A549 (cell line): Measurements from ENCODE around the gene WFDC5. TPM values are rescaled to one million over a fixed set of nuclear protein-coding genes. Genes with fewer than 3 reads are reported as not detected.

Experiments
- ATAC-seq, 2 experiments: fragments of 200-7000 bp in 1 of 2; fragments of >200 bp in 1 of 2; cut with Nextera tagmentation in 1 of 2; cut with Tn5 transposase in 1 of 2; 3 replicates each; pipeline versions ENCODE4 v1.8.0 to v1.9.1; 2018 to 2020; ENCODE audit warnings: mild to moderate bottlenecking in 1 of 2, moderate library complexity in 1 of 2
- CTCF ChIA-PET: fragments of 300-600 bp; sonication (Branson Sonifier 250); formaldehyde crosslinking; extraction: SDS; loops from one replicate; lab custom pipeline; 2021; ENCODE audit warnings: antibody characterized with exemption, inconsistent platforms; lab: Yijun Ruan, JAX
- POLR2A ChIA-PET: fragments of 350-600 bp; formaldehyde crosslinking; extraction: SDS; loops from one replicate; lab custom pipeline; 2021; ENCODE audit warnings: antibody characterized with exemption, inconsistent platforms; lab: Yijun Ruan, JAX
- DNase-seq, 2 experiments: peaks; one replicate each; pipeline versions ENCODE4 v3.0.0 to v3.0.0-alpha.2; 2011 to 2016; ENCODE audit warnings: low read depth in 1 of 2, low spot score in 1 of 2
- FAIRE-seq: peaks from 2 replicates; lab custom pipeline; 2011; peaks lifted over from hg19 to GRCh38; lab: Jason Lieb, UNC
- H3K27ac ChIP-seq, 2 experiments: fragments of >200 bp; sonication (Bioruptor Twin); formaldehyde crosslinking; 3 replicates each; pipeline ENCODE4 v1.5.1; 2016 to 2017
- H3K4me1 ChIP-seq: fragments of >200 bp; sonication (Bioruptor Twin); formaldehyde crosslinking; 3 replicates; pipeline ENCODE4 v1.6.1; 2016
- H3K4me2 ChIP-seq: fragments of >200 bp; sonication (Bioruptor Twin); formaldehyde crosslinking; 3 replicates; pipeline ENCODE4 v1.6.1; 2016
- H3K4me3 ChIP-seq: fragments of >200 bp; sonication (Bioruptor Twin); formaldehyde crosslinking; 3 replicates; pipeline ENCODE4 v1.5.1; 2016
- H3K9me3 ChIP-seq: fragments of >200 bp; sonication (Bioruptor Twin); formaldehyde crosslinking; 3 replicates; pipeline ENCODE4 v1.6.1; 2016
- BCL3 ChIP-seq: fragments of >200 bp; sonication (Bioruptor Twin); formaldehyde crosslinking; IDR thresholded peaks from 3 replicates; pipeline ENCODE4 v1.6.1; 2016
- CBX2 ChIP-seq: fragments of 200-600 bp; sonication (generic); IDR thresholded peaks from 2 replicates; pipeline ENCODE4 v1.6.1; 2016; ENCODE audit warnings: low read depth, mild to moderate bottlenecking, borderline replicate concordance
- CBX8 ChIP-seq: fragments of 200-600 bp; sonication (generic); IDR thresholded peaks from 2 replicates; pipeline ENCODE4 v1.6.1; 2016
- CHD2 ChIP-seq: fragments of 150-350 bp; IDR thresholded peaks from 2 replicates; pipeline ENCODE4 v1.6.1; 2014; ENCODE audit warnings: low read length; ENCODE audit not compliant: partially characterized antibody
- CHD4 ChIP-seq: fragments of 200-600 bp; sonication (generic); IDR thresholded peaks from 2 replicates; pipeline ENCODE4 v1.6.1; 2016; ENCODE audit warnings: antibody characterized with exemption, mild to moderate bottlenecking, borderline replicate concordance
- ELK1 ChIP-seq: fragments of 150-350 bp; IDR thresholded peaks from 2 replicates; pipeline ENCODE4 v1.6.1; 2014; ENCODE audit warnings: low read depth, mild to moderate bottlenecking, low read length
- EP300 ChIP-seq, 2 experiments: fragments of >200 bp; sonication (Bioruptor Twin); formaldehyde crosslinking; IDR thresholded peaks; 2 replicates in 1 of 2; 3 replicates in 1 of 2; pipeline ENCODE4 v1.6.1; 2016 to 2017
- ESRRA ChIP-seq: fragments of 150-350 bp; IDR thresholded peaks from 2 replicates; pipeline ENCODE4 v1.6.1; 2014; ENCODE audit warnings: mild to moderate bottlenecking, low read length, borderline replicate concordance
- FOSL2 ChIP-seq, 2 experiments: fragments of 450-650 bp in 1 of 2; fragments of >200 bp in 1 of 2; sonication (Bioruptor Twin) in 1 of 2; formaldehyde crosslinking; IDR thresholded peaks; 2 replicates each; pipeline versions ENCODE4 v1.5.0 to v1.6.1; 2016 to 2020; ENCODE audit warnings: mild to moderate bottlenecking in 1 of 2, moderate library complexity in 1 of 2
- HES2 ChIP-seq: fragments of >200 bp; sonication (Bioruptor Twin); formaldehyde crosslinking; IDR thresholded peaks from 2 replicates; pipeline ENCODE4 v1.6.1; 2016
- HOXB13 ChIP-seq: fragments of 250-450 bp; sonication (Bioruptor Pico); IDR thresholded peaks from 2 replicates; pipeline ENCODE4 v1.5.0; 2020; ENCODE audit warnings: low read depth, mild to moderate bottlenecking, moderate library complexity
- HOXB5 ChIP-seq: fragments of 250-450 bp; sonication (Bioruptor Pico); IDR thresholded peaks from 2 replicates; pipeline ENCODE4 v1.5.0; 2020; ENCODE audit warnings: mild to moderate bottlenecking, moderate library complexity
- JUN ChIP-seq, 2 experiments: fragments of >200 bp; sonication (Bioruptor Twin); formaldehyde crosslinking; IDR thresholded peaks; 2 replicates in 1 of 2; 3 replicates in 1 of 2; pipeline ENCODE4 v1.6.1; 2016 to 2017
- KDM1A ChIP-seq: fragments of 200-600 bp; sonication (generic); IDR thresholded peaks from 2 replicates; pipeline ENCODE4 v1.6.1; 2016; ENCODE audit warnings: low read depth, mild to moderate bottlenecking
- KDM5A ChIP-seq: fragments of 200-600 bp; sonication (generic); IDR thresholded peaks from 2 replicates; pipeline ENCODE4 v1.6.1; 2016; ENCODE audit warnings: antibody characterized with exemption, mild to moderate bottlenecking
- MYC ChIP-seq: IDR thresholded peaks from 2 replicates; pipeline ENCODE4 v1.6.1; 2012; ENCODE audit warnings: mild to moderate bottlenecking, inconsistent platforms, low read length, improper control_type of control experiment, borderline replicate concordance
- NFE2L2 ChIP-seq: fragments of 150-350 bp; conservative IDR thresholded peaks from 2 replicates; pipeline ENCODE4 v1.6.1; 2014; ENCODE audit warnings: low read length
- NR3C1 ChIP-seq: fragments of >200 bp; sonication (Bioruptor Twin); formaldehyde crosslinking; IDR thresholded peaks from 3 replicates; pipeline ENCODE4 v1.6.1; 2017
- POLR2A ChIP-seq: IDR thresholded peaks from 2 replicates; pipeline ENCODE4 v1.6.1; 2012; ENCODE audit warnings: mild to moderate bottlenecking, low read length
- POLR2AphosphoS2 ChIP-seq: conservative IDR thresholded peaks from 2 replicates; pipeline ENCODE4 v1.6.1; 2012; ENCODE audit warnings: low read length, improper control_type of control experiment, inconsistent platforms
- RNF2 ChIP-seq: fragments of 200-600 bp; sonication (generic); IDR thresholded peaks from 2 replicates; pipeline ENCODE4 v1.6.1; 2016; ENCODE audit warnings: low read depth, mild to moderate bottlenecking, antibody characterized with exemption, moderate library complexity, borderline replicate concordance
- SREBF2 ChIP-seq: fragments of 450-650 bp; IDR thresholded peaks from 2 replicates; pipeline ENCODE4 v1.6.1; 2014; ENCODE audit warnings: mild to moderate bottlenecking, moderate library complexity
- USF2 ChIP-seq: fragments of 450-650 bp; IDR thresholded peaks from 2 replicates; pipeline ENCODE4 v1.6.1; 2014; ENCODE audit warnings: antibody characterized with exemption
- ZC3H11A ChIP-seq: fragments of 450-650 bp; IDR thresholded peaks from 2 replicates; pipeline ENCODE4 v1.6.1; 2014; ENCODE audit warnings: antibody characterized with exemption, mild to moderate bottlenecking
- ZFP36 ChIP-seq: fragments of 450-650 bp; IDR thresholded peaks from 2 replicates; pipeline ENCODE4 v1.6.1; 2014; ENCODE audit warnings: borderline replicate concordance; ENCODE audit not compliant: partially characterized antibody
- ZNF302 ChIP-seq: fragments of 250-450 bp; sonication (Bioruptor Pico); IDR thresholded peaks from 2 replicates; pipeline ENCODE4 v1.9.0; 2021; ENCODE audit warnings: inconsistent platforms, mild to moderate bottlenecking, moderate library complexity
- ZSCAN20 ChIP-seq: fragments of 250-450 bp; sonication (Bioruptor Pico); IDR thresholded peaks from 2 replicates; pipeline ENCODE4 v1.8.0; 2022; ENCODE audit warnings: mild to moderate bottlenecking, moderate library complexity
- WGBS: methylation state at CpG from one replicate; pipeline ENCODE4 v1.1.6; 2017; ENCODE audit errors: missing lambda C conversion rate; 5-methylcytosine and 5-hydroxymethylcytosine counted together
- polyA plus RNA-seq, 4 experiments: library from polyadenylated mRNA; depleted of rRNA in 3 of 4; stranded (reverse); fragments of >200 nt; fragmentation: RNase III in 1 of 4; extraction: RNeasy Plus Mini Kit Qiagen cat#74134 plus additional on column Dnase treatment in 1 of 4; gene quantifications; 2 replicates in 3 of 4; 3 replicates in 1 of 4; pipeline ENCODE4 v1.2.3, GENCODE V29; 2011 to 2017

WFDC5 gene
- polyA plus RNA-seq, 2 of the 4 experiments (the other 2 are of a cell fraction): not detected

GRCh38 chr20:45090481-45090880, 24.5 kb downstream of the WFDC5 start:
- DNase-seq (no peak), FAIRE-seq (no peak), ATAC-seq (no peak)
- TF ChIP-seq ZFP36 (no peak), ZNF302 (CRISPR knock-in tag) (no peak), CBX8 (no peak), CHD4 (no peak), ZSCAN20 (CRISPR knock-in tag) (no peak), RNF2 (no peak), KDM1A (no peak), HOXB5 (CRISPR knock-in tag) (no peak)
- H3K27ac ChIP-seq: no peak overlapping the region
- 95% methylated on average over 3 of the region's 3 CpGs for WGBS
- H3K9me3 ChIP-seq: no peaks in the 10 kb centered on the region
- no peaks in the 10 kb centered on the region for H3K4me1 ChIP-seq
- no peak overlapping the region for H3K4me2 ChIP-seq
- ChIA-PET CTCF (interaction anchor here (8.8 kb wide), 1 partner anchor 46 kb away, joined by 197 read pairs; no protein-coding TSS in a partner anchor), POLR2A (no interaction called here)
- H3K4me3 ChIP-seq: no peak overlapping the region

GRCh38 chr20:45088247-45088646, 26.7 kb downstream of the WFDC5 start:
- no peak overlapping the region for H3K27ac ChIP-seq

GRCh38 chr20:45087814-45088213, 27.2 kb downstream of the WFDC5 start:
- Histone ChIP-seq H3K4me2 (no peak overlapping the region), H3K4me3 (no peak overlapping the region), H3K9me3 (peaks cover under 1% of the 10 kb centered on the region; the same call in 1 of the 3 replicates), H3K27ac (no peak overlapping the region), H3K4me1 (no peaks in the 10 kb centered on the region)
- ATAC-seq: no peak
- no peak for DNase-seq
- WGBS: 88% methylated on average over 1 of the region's 1 CpG
- ChIA-PET CTCF (interaction anchor here (1.0 to 3.1 kb wide), 4 partner anchors 8 to 203 kb away, joined by 3 to 21 read pairs (median 4); no protein-coding TSS in a partner anchor), POLR2A (no interaction called here)
- TF ChIP-seq CHD2 (no peak), HES2 (no peak), KDM1A (no peak), FOSL2 (IDR thresholded peaks at IDR 0.05) (no peak), FOSL2 (CRISPR knock-in tag; IDR thresholded peaks at IDR 0.05) (no peak), USF2 (no peak)
- FAIRE-seq: no peak

More at GRCh38 chr20:45088247-45088646, 26.7 kb downstream of the WFDC5 start:
- Histone ChIP-seq H3K4me2 (no peak overlapping the region), H3K9me3 (no peaks in the 10 kb centered on the region), H3K4me3 (no peak overlapping the region), H3K4me1 (no peaks in the 10 kb centered on the region)
- FAIRE-seq: no peak
- no peak for DNase-seq
- ChIA-PET POLR2A (no interaction called here), CTCF (interaction anchor here (0.7 to 3.1 kb wide), 5 partner anchors 8 to 45 kb away, joined by 3 to 21 read pairs (median 4); no protein-coding TSS in a partner anchor)
- TF ChIP-seq ZNF302 (CRISPR knock-in tag): no peak
- TF ChIP-seq ZC3H11A: no peak
- no peak for TF ChIP-seq BCL3
- TF ChIP-seq MYC: no peak
- no peak for TF ChIP-seq EP300 (IDR thresholded peaks at IDR 0.05)
- no peak for TF ChIP-seq SREBF2
- no peak for TF ChIP-seq ELK1
- no peak for TF ChIP-seq CBX2
- TF ChIP-seq NR3C1: no peak
- no peak for TF ChIP-seq NFE2L2
- TF ChIP-seq KDM5A: no peak
- TF ChIP-seq JUN (IDR thresholded peaks at IDR 0.05): no peak
- TF ChIP-seq HOXB13: no peak
- TF ChIP-seq ESRRA: no peak
- TF ChIP-seq POLR2A: no peak
- no peak for TF ChIP-seq POLR2AphosphoS2
- ATAC-seq: no peak
- WGBS: 87% methylated on average over 7 of the region's 7 CpGs
